ENCODE measurements around the gene LRRC53.

GRCh38 chr1:74430342-74430934 is 82.0 kb downstream of the LRRC53 start:
- TF ChIP-seq NR3C1 (IDR thresholded peaks at IDR 0.05) (no peak), MAZ (IDR thresholded peaks at IDR 0.05; ENCODE audit: borderline replicate concordance, low read depth, low read length) (no peak)
